Hematopoietic multipotent progenitor cell treated with erythropoietin and hydrocortisone succinate and interleukin-3 and kit ligand, for 17 days (in vitro differentiated cells): ENCODE data around the gene SBNO2.
"Not testable (repeated sequence)": the region's sequence is repeated elsewhere in the genome, so short reads cannot be mapped to it uniquely, and the experiment has no call there.

Experiments
- DNase-seq: peaks from one replicate; pipeline ENCODE4 v3.0.0-alpha.2; 2015; ENCODE audit warnings: low spot score

SBNO2 gene

GRCh38 chr19:1116726-1117581 is 57.1 kb downstream of the SBNO2 start:
- DNase-seq, result no peak

GRCh38 chr19:1115646-1116420 is 58.2 kb downstream of the SBNO2 start:
- no peak for DNase-seq

- not testable (repeated sequence) for DNase-seq
These were observed 59.3 kb downstream of the SBNO2 start for GRCh38 chr19:1114728-1115127.

GRCh38 chr19:1113986-1114483 is 60.0 kb downstream of the SBNO2 start:
- no peak for DNase-seq

- peak; percentile 92 for DNase-seq
These were observed 60.8 kb downstream of the SBNO2 start for GRCh38 chr19:1113030-1113985.

- DNase-seq, result no peak
These were observed 61.6 kb downstream of the SBNO2 start for GRCh38 chr19:1112268-1113029.

GRCh38 chr19:1111641-1112267 is 62.3 kb downstream of the SBNO2 start:
- DNase-seq, result no peak

GRCh38 chr19:1110809-1111640 is 63.0 kb downstream of the SBNO2 start:
- no peak for DNase-seq

- no peak for DNase-seq
These were observed 64.1 kb downstream of the SBNO2 start for GRCh38 chr19:1109697-1110671.

- no peak for DNase-seq
These were observed 65.0 kb downstream of the SBNO2 start for GRCh38 chr19:1109032-1109551.

GRCh38 chr19:1108291-1109031 is 65.6 kb downstream of the SBNO2 start:
- DNase-seq, result no peak

GRCh38 chr19:1107661-1108261 is 66.3 kb downstream of the SBNO2 start:
- no peak for DNase-seq

GRCh38 chr19:1106841-1107660 is 67.0 kb downstream of the SBNO2 start:
- DNase-seq, result peak; percentile 29

GRCh38 chr19:1105873-1106840 is 67.9 kb downstream of the SBNO2 start:
- no peak for DNase-seq
